Sigmoid colon (tissue), 4 donors: ENCODE results near the gene POSTN.

ENCODE experiments used
- EP300 ChIP-seq, 4 donors: sonication (generic); formaldehyde crosslinking; IDR thresholded peaks; one replicate each; pipeline ENCODE4 v1.6.1; 2017; ENCODE audit warnings: antibody characterized with exemption in 4 of 4
- POLR2A ChIP-seq, 2 donors: fragments of 450-650 bp; IDR thresholded peaks; one replicate each; pipeline ENCODE4 v1.6.1; 2016; ENCODE audit warnings: antibody characterized with exemption in 2 of 2, mild to moderate bottlenecking in 2 of 2, moderate library complexity in 2 of 2
- TF ChIP-seq, protein P1 (sequence below), 4 experiments: fragments of 450-650 bp in 3 of 4; fragments of 200-600 bp in 1 of 4; IDR thresholded peaks; one replicate each; pipeline ENCODE4 v1.5.1; 2016 to 2019; ENCODE audit warnings: antibody characterized with exemption in 4 of 4, mild to moderate bottlenecking in 3 of 4, moderate library complexity in 2 of 4

DNA sequence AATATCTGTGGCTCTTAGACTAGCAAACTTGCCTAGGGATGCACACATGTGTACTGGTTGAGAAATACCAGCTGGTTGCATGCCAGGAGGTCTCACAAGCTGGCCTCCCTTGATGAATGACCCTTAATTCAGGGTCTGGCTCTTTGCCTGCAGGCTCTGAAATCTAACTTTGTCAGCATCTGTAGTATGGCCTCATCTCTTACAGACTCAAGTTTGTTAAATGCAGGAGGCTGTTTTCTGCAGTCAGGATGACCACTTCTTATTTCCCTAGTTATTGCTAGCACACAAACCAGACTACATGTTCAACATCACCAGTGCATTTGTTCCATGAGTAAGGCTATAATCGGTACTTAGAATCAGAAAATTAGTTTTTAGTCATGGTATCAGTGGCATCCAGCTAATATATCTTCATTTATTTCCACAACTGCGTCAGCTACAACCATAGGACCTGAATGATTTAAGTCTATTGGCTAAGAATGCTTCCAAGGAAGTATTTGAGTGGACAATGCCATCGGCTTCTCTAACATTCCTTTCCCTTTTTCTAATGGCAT lies 23.3 kb upstream of the POSTN start:
- TF ChIP-seq POLR2A (IDR thresholded peaks at IDR 0.05) (no peak), EP300 (IDR thresholded peaks at IDR 0.05) (no peak)
- TF ChIP-seq, protein P1, sequence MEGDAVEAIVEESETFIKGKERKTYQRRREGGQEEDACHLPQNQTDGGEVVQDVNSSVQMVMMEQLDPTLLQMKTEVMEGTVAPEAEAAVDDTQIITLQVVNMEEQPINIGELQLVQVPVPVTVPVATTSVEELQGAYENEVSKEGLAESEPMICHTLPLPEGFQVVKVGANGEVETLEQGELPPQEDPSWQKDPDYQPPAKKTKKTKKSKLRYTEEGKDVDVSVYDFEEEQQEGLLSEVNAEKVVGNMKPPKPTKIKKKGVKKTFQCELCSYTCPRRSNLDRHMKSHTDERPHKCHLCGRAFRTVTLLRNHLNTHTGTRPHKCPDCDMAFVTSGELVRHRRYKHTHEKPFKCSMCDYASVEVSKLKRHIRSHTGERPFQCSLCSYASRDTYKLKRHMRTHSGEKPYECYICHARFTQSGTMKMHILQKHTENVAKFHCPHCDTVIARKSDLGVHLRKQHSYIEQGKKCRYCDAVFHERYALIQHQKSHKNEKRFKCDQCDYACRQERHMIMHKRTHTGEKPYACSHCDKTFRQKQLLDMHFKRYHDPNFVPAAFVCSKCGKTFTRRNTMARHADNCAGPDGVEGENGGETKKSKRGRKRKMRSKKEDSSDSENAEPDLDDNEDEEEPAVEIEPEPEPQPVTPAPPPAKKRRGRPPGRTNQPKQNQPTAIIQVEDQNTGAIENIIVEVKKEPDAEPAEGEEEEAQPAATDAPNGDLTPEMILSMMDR (IDR thresholded peaks at IDR 0.05) = no peak
